Activated CD4-positive, alpha-beta T cell treated with anti-CD3 and anti-CD28 coated beads, Interleukin-2, amount 10 ng/mL, durations not matched to agents 7 days and 5 days (primary cell): ENCODE data around the gene IQSEC3. TPM values are rescaled to one million over a fixed set of nuclear protein-coding genes. Genes with fewer than 3 reads are reported as not detected.

ENCODE experiments used
- CTCF ChIA-PET: fragments of 350-600 bp; sonication (Branson Sonifier 250); formaldehyde crosslinking; loops from one replicate; lab custom pipeline; 2021; ENCODE audit warnings: antibody characterized with exemption; lab: Charles Lee
- POLR2A ChIA-PET: fragments of 350-600 bp; sonication (Branson Sonifier 250); formaldehyde crosslinking; loops from one replicate; lab custom pipeline; 2021; ENCODE audit warnings: antibody characterized with exemption; lab: Charles Lee
- DNase-seq: peaks from one replicate; pipeline ENCODE4 v3.0.0-alpha.2; 2020
- H3K27ac Mint-ChIP-seq: one replicate; pipeline ENCODE4 v1.8.0; 2021; ENCODE audit warnings: mild to moderate bottlenecking, moderate library complexity, mixed read lengths
- H3K27me3 Mint-ChIP-seq: one replicate; pipeline ENCODE4 v1.8.0; 2021; ENCODE audit warnings: mixed read lengths
- H3K36me3 Mint-ChIP-seq: one replicate; pipeline ENCODE4 v1.8.0; 2021; ENCODE audit warnings: low read depth, mixed read lengths
- H3K4me1 Mint-ChIP-seq: one replicate; pipeline ENCODE4 v1.8.0; 2021; ENCODE audit warnings: mixed read lengths
- H3K4me3 Mint-ChIP-seq: one replicate; pipeline ENCODE4 v1.8.0; 2021; ENCODE audit warnings: mild to moderate bottlenecking, moderate library complexity, mixed read lengths
- H3K9me3 Mint-ChIP-seq: one replicate; pipeline ENCODE4 v1.8.0; 2021; ENCODE audit warnings: mixed read lengths
- total RNA-seq, 2 experiments: library from RNA; stranded (reverse); gene quantifications; one replicate each; pipeline ENCODE4 v1.2.3, GENCODE V29; 2021

IQSEC3 gene
- total RNA-seq, 2 experiments from 2014 or later, result not detected

DNA sequence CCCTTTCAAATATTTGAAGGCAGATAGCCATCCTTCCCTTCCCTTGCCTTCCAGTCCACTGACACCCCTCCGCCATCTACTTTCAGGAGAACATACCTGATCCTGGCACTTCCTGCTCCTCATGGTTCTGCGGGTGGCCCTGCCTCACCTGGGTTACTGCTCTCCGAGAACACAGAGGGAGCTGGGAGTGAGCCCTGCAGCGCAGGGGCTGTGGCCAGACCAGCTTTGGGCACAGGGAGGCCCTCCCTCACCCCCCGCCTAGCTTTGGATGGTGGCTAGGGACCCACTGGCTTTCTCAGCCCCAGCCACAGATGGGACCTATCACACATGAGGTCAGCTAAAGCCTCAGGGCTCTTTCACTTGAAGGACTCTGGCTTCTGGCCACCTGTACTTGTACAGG is 12.4 kb downstream of the IQSEC3 start:
- Mint-ChIP-seq H3K27me3 (peaks cover 40% of the 10 kb centered on the region), H3K27ac (no peak overlapping the region), H3K36me3 (no peaks in the 10 kb centered on the region), H3K4me3 (no peak overlapping the region), H3K4me1 (no peaks in the 10 kb centered on the region), H3K9me3 (no peaks in the 10 kb centered on the region)
- CTCF ChIA-PET, result no interaction called here
- DNase-seq, result no peak
- POLR2A ChIA-PET, result no interaction called here

- H3K27me3 Mint-ChIP-seq, result peaks cover 40% of the 10 kb centered on the region
- CTCF ChIA-PET, result no interaction called here
These were observed 14.2 kb downstream of the IQSEC3 start for GRCh38 chr12:80681-81190.

GRCh38 chr12:82740-83139 is 16.2 kb downstream of the IQSEC3 start:
- H3K4me1 Mint-ChIP-seq, result no peaks in the 10 kb centered on the region

More at GRCh38 chr12:80681-81190, 14.2 kb downstream of the IQSEC3 start:
- Mint-ChIP-seq H3K9me3 (no peaks in the 10 kb centered on the region), H3K4me1 (no peaks in the 10 kb centered on the region), H3K27ac (no peak overlapping the region), H3K36me3 (no peaks in the 10 kb centered on the region), H3K4me3 (no peak overlapping the region)
- no peak for DNase-seq
- POLR2A ChIA-PET, result no interaction called here

GRCh38 chr12:84056-84455 is 17.5 kb downstream of the IQSEC3 start:
- Mint-ChIP-seq H3K4me3 (no peak overlapping the region), H3K27ac (no peak overlapping the region), H3K4me1 (no peaks in the 10 kb centered on the region), H3K9me3 (no peaks in the 10 kb centered on the region), H3K27me3 (peaks cover 25% of the 10 kb centered on the region), H3K36me3 (no peaks in the 10 kb centered on the region)
- ChIA-PET POLR2A (no interaction called here), CTCF (no interaction called here)
- DNase-seq, result no peak

More at GRCh38 chr12:82740-83139, 16.2 kb downstream of the IQSEC3 start:
- Mint-ChIP-seq H3K36me3 (no peaks in the 10 kb centered on the region), H3K4me3 (no peak overlapping the region), H3K27me3 (peaks cover 30% of the 10 kb centered on the region), H3K27ac (no peak overlapping the region), H3K9me3 (no peaks in the 10 kb centered on the region)
- DNase-seq, result no peak
- CTCF ChIA-PET, result no interaction called here
- POLR2A ChIA-PET, result no interaction called here

DNA sequence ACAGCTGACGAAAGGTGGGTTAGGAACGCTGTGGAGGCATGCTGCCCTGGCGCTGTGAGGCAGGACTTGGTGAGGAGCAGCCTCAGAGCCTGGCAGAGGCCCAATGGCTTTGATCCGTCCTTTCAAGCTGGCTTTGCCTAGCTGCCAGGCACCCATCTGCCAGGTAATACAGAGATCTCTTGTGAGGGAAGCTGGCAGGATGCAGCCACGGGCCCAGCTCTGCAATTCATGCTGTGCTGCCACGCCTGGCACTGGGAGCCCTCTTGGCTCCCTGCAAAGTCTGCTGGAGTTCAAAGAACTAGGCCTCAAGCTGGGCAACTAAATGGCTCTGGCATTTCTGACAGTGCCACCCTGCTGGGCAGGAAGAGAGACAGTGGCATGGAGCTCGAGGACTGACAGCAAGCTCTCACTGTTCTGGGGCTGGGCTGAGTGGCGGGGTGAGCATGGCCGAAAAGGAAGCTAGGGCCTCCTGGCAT is 18.7 kb downstream of the IQSEC3 start:
- H3K4me3 Mint-ChIP-seq, result no peak overlapping the region

GRCh38 chr12:87315-87714 is 20.7 kb downstream of the IQSEC3 start:
- no peaks in the 10 kb centered on the region for H3K36me3 Mint-ChIP-seq
- H3K9me3 Mint-ChIP-seq, result peaks cover 4% of the 10 kb centered on the region
- peaks cover 7% of the 10 kb centered on the region for H3K27me3 Mint-ChIP-seq
- H3K4me1 Mint-ChIP-seq, result no peaks in the 10 kb centered on the region
- no peak overlapping the region for H3K4me3 Mint-ChIP-seq
- CTCF ChIA-PET, result no interaction called here
- no peak overlapping the region for H3K27ac Mint-ChIP-seq
- no peak for DNase-seq
- POLR2A ChIA-PET, result no interaction called here

More for the DNA sequence above, 18.7 kb downstream of the IQSEC3 start:
- Mint-ChIP-seq H3K9me3 (peaks cover 4% of the 10 kb centered on the region), H3K36me3 (no peaks in the 10 kb centered on the region), H3K27ac (no peak overlapping the region), H3K27me3 (peaks cover 24% of the 10 kb centered on the region), H3K4me1 (no peaks in the 10 kb centered on the region)
- no peak for DNase-seq
- ChIA-PET CTCF (no interaction called here), POLR2A (no interaction called here)

- H3K9me3 Mint-ChIP-seq, result peaks cover 4% of the 10 kb centered on the region
- no peaks in the 10 kb centered on the region for H3K4me1 Mint-ChIP-seq
- no peak overlapping the region for H3K27ac Mint-ChIP-seq
- no peak overlapping the region for H3K4me3 Mint-ChIP-seq
- DNase-seq, result no peak
- ChIA-PET CTCF (no interaction called here), POLR2A (no interaction called here)
- H3K36me3 Mint-ChIP-seq, result no peaks in the 10 kb centered on the region
- H3K27me3 Mint-ChIP-seq, result peaks cover 7% of the 10 kb centered on the region
These were observed 21.3 kb downstream of the IQSEC3 start for GRCh38 chr12:87856-88255.

GRCh38 chr12:89653-90052 is 23.1 kb downstream of the IQSEC3 start:
- H3K9me3 Mint-ChIP-seq, result peaks cover 4% of the 10 kb centered on the region
- no peaks in the 10 kb centered on the region for H3K36me3 Mint-ChIP-seq
- DNase-seq, result no peak

DNA sequence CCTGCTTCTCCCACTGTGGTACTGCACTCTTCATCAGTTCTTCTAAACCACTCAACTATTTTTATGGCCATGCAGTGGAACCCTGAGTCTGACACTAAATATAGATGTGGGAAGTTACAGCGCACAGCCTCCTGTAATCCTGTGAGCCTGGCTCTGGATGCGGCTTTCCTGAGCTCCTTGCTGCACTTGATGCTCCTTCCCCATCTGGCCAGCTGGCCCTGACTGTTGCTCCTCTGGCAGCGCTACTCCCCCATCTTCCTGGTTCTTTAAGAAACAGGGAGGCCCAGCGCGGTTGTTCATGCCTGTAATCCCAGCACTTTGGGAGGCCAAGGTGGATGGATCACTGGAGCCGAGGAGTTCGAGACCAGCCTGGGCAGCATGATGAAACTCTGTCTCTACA is 24.6 kb downstream of the IQSEC3 start:
- CTCF ChIA-PET, result no interaction called here
- no peak overlapping the region for H3K27ac Mint-ChIP-seq

More at GRCh38 chr12:89653-90052, 23.1 kb downstream of the IQSEC3 start:
- H3K27me3 Mint-ChIP-seq, result peaks cover 7% of the 10 kb centered on the region
- ChIA-PET POLR2A (no interaction called here), CTCF (no interaction called here)
- no peaks in the 10 kb centered on the region for H3K4me1 Mint-ChIP-seq
- no peak overlapping the region for H3K27ac Mint-ChIP-seq
- H3K4me3 Mint-ChIP-seq, result no peak overlapping the region

GRCh38 chr12:93266-94005 is 26.9 kb downstream of the IQSEC3 start:
- DNase-seq, result no peak
- peaks cover 7% of the 10 kb centered on the region for H3K27me3 Mint-ChIP-seq
- CTCF ChIA-PET, result no interaction called here
- no peaks in the 10 kb centered on the region for H3K4me1 Mint-ChIP-seq
- POLR2A ChIA-PET, result no interaction called here
- H3K27ac Mint-ChIP-seq, result no peak overlapping the region
- no peak overlapping the region for H3K4me3 Mint-ChIP-seq
- H3K36me3 Mint-ChIP-seq, result no peaks in the 10 kb centered on the region
- H3K9me3 Mint-ChIP-seq, result peaks cover 4% of the 10 kb centered on the region

More for the DNA sequence above, 24.6 kb downstream of the IQSEC3 start:
- no peaks in the 10 kb centered on the region for H3K36me3 Mint-ChIP-seq
- H3K4me3 Mint-ChIP-seq, result no peak overlapping the region
- POLR2A ChIA-PET, result no interaction called here
- DNase-seq, result no peak
- H3K27me3 Mint-ChIP-seq, result peaks cover 7% of the 10 kb centered on the region
- H3K4me1 Mint-ChIP-seq, result no peaks in the 10 kb centered on the region
- peaks cover 4% of the 10 kb centered on the region for H3K9me3 Mint-ChIP-seq

GRCh38 chr12:96543-96942 is 30.0 kb downstream of the IQSEC3 start:
- H3K27me3 Mint-ChIP-seq, result peaks cover 5% of the 10 kb centered on the region
- POLR2A ChIA-PET, result no interaction called here
- H3K27ac Mint-ChIP-seq, result no peak overlapping the region
- H3K4me1 Mint-ChIP-seq, result no peaks in the 10 kb centered on the region
- H3K9me3 Mint-ChIP-seq, result no peaks in the 10 kb centered on the region
- CTCF ChIA-PET, result no interaction called here
- DNase-seq, result no peak
- H3K4me3 Mint-ChIP-seq, result no peak overlapping the region
- no peaks in the 10 kb centered on the region for H3K36me3 Mint-ChIP-seq

GRCh38 chr12:98924-99352 is 32.4 kb downstream of the IQSEC3 start:
- no peak for DNase-seq
- Mint-ChIP-seq H3K27me3 (peaks cover 5% of the 10 kb centered on the region), H3K4me3 (no peak overlapping the region), H3K9me3 (peaks cover 6% of the 10 kb centered on the region), H3K36me3 (no peaks in the 10 kb centered on the region), H3K27ac (no peak overlapping the region), H3K4me1 (peaks cover 2% of the 10 kb centered on the region)
- ChIA-PET POLR2A (no interaction called here), CTCF (no interaction called here)

DNA sequence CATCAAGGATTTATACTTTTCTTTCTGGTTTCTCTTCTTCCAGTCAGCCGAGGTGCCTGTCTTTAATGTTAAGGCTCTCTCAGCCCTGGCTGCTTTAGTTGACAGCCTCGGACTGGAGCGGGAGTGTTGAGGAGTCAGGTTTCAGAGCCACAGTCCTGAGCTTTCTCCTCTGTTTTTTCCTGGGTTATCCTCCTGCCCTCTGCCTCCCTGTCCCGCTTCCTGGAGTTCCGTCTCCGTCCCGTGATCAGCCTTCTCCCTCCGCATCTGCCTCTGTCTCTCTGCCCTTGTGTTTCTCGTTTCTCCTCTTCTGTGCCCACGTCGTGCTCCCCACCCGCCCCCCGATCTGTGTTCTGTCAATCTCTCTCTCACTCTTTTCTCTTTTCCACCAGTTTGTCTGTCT is 33.0 kb downstream of the IQSEC3 start:
- H3K27ac Mint-ChIP-seq, result no peak overlapping the region
- ChIA-PET CTCF (no interaction called here), POLR2A (no interaction called here)
- H3K4me3 Mint-ChIP-seq, result no peak overlapping the region
- peaks cover 6% of the 10 kb centered on the region for H3K9me3 Mint-ChIP-seq
- H3K4me1 Mint-ChIP-seq, result peaks cover 4% of the 10 kb centered on the region
- H3K36me3 Mint-ChIP-seq, result no peaks in the 10 kb centered on the region
- H3K27me3 Mint-ChIP-seq, result peaks cover 5% of the 10 kb centered on the region
- DNase-seq, result no peak
